Measurements from ENCODE around the gene FAM161A. TPM values are rescaled to one million over a fixed set of nuclear protein-coding genes. Genes with fewer than 3 reads are reported as not detected.
"Not testable (repeated sequence)": the region's sequence is repeated elsewhere in the genome, so short reads cannot be mapped to it uniquely, and the experiment has no call there.

Gene FAM161A
- total RNA-seq, 1 donor from 2014 or later: 1.9 TPM

DNA sequence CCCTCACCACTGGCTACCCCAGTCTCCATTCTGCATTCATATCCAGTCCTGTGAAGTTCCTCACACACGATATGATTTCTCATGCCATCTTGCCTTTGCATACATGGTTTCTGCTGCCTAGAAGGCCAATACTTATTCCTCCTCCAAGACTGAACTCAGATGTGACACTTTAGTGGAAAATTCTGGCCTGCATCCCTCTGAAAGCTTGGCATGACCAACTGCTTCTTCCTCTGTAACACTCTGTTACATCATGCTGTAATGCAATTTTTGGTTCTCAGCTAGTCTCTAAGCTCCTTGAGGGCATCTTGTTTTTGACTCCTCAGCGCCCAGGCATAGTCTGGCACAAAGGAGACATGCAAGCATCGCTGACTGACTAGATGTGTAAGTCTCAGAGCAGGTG, 12.6 kb downstream of the FAM161A start:
- DNase-seq (ENCODE audit: extremely low read depth, low read depth, low spot score): no peak

DNA sequence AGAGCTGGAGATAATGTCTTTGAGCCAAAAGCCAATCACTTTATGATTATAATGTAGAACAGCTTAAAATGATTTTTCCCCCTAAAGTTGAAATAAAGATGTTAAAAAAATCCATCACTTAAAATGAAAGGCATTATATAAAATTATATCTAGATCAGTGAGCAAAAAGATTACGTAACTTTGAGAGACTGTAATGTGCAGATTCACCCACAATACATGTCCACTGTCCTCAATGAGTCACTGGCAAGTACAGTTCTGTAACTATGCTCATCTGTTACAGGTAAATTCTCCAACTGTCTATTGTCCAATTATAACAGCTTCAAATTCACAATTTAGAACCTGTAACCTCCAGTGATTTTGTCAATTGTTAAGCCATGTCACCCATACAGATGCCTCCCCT, 19.0 kb downstream of the FAM161A start:
- no peak for DNase-seq (ENCODE audit: extremely low read depth, low read depth, low spot score)

DNA sequence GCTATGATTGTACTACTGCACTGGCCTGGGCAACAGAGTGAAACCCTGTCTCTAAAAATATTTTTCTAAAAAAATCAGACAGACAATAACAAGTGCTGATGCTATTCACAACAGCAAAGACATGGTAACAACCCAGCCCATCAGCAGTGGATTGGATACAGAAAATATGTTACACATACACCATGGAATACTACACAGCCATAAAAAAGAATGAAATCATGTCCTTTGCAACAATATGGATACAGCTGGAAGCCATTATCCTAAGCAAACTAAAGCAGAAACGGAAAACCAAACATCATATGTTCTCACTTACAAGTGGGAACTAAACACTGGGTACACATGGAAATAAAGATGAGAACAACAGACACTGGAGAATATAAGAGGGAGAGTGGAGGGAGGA, 19.9 kb downstream of the FAM161A start:
- DNase-seq (ENCODE audit: extremely low read depth, low read depth, low spot score): no peak

DNA sequence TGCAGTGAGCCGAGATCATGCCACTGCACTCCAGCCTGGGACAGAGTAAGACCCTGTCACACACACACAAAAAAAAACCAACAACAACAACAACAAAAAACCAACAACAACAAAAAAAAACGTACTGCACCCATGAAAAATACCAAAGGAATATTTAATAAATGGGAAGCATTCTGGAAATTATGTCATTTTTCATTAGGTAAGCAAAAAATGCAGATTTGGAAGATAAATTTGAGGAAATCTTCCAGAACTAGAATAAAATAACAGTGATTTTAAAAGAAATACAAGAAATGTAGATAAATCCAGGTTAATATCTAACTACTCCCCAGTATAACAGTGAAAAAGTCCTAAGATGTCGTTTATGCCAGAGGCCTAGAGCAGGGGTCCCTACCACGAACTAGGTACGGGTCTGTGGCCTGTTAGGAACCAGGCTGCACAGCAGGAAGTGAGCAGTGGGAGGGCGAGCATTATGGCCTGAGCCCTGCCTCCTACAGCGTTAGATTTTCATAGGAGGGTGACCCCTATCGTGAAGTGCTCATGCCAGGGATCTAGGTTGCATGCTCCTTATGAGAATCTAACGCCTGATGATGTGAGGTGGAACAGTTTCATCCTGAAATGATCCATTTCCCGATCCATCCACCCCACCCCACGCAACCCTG, 21.5 kb downstream of the FAM161A start:
- no peak for DNase-seq (ENCODE audit: extremely low read depth, low read depth, low spot score)

DNA sequence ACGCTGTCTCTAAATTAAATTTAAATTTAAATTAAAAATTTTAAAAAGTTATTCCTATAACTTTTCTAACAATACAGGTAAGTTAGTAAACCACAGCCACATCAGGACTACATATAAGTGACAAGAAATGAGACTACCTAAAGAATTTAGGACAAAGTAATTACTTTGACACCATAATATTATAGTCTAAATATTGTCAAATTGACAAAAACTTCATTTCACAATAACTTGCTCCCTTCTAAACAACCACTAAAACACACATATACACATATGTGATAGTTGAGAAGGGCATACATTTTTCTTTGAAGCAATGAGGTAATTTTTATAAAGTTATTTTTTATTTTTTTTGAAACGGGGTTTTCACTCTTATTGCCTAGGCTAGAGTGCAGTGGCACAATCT, 31.6 kb downstream of the FAM161A start:
- DNase-seq (ENCODE audit: extremely low read depth, low read depth, low spot score): no peak

DNA sequence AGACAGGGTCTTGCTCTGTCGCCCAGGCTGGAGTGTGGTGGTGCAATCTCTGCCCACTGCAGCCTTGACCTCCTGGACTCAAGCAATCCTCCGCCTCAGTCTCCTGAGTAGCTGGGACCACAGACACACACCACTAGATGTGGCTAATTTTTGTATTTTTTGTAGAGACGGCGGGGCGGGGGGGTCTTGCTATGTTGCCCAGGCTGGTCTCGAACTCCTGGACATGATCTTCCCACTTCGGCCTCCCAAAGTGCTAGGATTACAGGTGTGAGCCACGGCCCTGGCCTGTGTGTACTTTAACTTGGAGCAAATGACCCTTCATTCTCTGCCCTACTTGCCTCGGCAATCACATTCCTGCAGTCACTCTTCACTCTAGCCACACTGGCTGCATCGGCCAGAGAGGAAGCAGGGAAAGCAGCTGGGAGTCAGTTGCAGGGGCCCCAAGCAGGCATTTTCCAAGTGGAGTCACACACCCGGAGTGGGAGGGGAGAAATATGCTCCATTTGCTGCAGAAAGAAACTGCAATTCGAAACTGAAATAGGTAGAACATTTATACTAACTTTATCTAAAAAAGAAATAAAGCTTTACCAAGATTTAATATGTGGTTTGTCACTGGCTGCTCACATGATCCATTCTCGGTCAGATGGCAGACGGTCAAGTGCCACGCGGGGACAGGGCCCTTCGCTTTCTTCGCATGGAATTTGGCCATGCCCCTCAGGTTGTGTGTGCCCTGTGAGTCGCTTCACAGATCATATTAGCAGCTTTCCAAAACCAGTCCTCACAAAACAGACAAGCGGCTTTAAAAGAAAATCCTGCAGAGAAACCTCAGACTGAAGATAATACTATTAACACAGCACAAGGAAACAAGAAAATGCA, 37.1 kb downstream of the FAM161A start:
- DNase-seq (ENCODE audit: extremely low read depth, low read depth, low spot score): no peak

DNA sequence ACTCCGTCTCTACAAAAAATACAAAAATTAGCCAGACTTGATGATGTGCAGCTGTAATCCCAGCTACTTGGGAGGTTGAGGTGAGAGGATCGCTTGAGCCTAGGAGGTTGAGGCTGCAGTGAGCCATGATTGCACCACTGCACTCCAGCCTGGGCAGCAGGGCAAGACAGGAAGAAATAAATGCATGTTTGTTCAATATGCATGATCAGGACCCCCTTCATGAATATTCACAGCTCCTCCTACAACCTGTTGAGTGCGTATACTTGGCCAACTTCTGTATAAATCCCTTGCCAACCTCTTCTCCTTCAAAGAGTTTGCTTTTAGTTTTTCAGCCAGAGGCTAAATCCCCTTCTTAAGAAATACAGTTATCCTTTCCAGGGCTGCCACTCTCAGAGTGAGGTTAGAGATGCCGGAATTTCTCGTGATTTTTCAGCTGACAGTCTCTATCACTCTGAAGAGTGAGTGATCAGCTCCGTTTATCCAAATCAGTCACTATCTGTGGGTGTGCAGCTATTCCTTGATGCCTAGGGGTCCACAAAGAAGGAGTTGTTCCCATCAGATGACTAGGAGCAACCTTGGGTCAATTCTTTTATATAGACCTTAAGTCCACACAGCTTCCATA, 39.2 kb downstream of the FAM161A start:
- DNase-seq (ENCODE audit: extremely low read depth, low read depth, low spot score): no peak

DNA sequence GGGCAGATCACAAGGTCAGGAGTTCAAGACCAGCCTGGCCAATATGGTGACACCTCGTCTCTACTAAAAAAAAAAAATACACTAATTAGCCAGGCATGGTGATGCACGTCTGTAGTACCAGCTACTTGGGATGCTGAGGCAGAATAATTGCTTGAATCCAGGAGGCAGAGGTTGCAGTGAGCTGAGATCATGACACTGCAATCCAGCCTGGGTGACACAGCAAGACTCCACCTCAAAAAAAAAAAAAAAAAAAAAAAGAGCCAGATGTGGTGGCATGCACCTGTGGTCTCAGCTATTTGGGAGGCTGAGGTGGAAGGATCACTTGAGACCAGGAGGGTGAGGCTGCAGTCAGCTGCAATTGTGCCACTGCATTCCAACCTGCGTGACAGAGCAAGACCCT, 40.5 kb downstream of the FAM161A start:
- DNase-seq (ENCODE audit: extremely low read depth, low read depth, low spot score): not testable (repeated sequence)

DNA sequence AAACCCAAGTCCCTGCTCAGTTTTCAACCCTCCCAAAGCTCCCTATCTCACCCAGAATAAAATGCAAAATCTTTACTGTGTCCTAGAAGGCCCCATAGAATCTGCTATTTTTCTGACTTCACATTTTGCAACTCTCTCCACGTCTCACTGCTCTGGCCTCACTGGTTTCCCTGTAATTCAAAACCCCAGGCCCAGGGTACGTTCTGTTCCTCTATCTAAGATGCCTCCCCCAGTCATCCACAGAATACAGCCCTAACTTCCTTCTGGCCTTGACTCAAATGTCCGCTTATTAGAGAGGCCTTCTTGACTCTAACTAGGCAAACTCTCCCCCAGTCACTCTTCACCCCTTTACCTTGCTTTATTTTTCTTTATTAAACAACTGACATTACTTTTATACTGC, 42.0 kb downstream of the FAM161A start:
- DNase-seq (ENCODE audit: extremely low read depth, low read depth, low spot score): no peak

DNA sequence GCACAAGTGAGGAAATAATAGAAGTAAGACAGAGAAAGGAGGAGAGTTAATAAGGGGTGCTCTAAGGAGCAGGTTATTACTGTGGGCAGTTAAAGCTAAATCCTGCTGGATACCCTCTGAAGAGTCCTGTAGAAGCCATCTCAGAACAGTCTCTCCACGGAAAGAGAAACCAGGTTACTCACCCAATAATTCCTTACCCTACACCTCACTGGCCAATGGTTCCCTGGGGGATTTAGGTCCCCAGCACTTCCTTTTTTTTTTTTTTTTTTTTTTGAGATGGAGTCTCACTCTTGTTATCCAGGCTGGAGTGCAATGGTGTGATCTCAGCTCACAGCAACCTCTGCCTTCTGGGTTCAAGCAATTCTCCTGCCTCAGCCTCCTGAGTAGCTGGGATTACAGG, 43.7 kb downstream of the FAM161A start:
- DNase-seq (ENCODE audit: extremely low read depth, low read depth, low spot score): not testable (repeated sequence)

DNA sequence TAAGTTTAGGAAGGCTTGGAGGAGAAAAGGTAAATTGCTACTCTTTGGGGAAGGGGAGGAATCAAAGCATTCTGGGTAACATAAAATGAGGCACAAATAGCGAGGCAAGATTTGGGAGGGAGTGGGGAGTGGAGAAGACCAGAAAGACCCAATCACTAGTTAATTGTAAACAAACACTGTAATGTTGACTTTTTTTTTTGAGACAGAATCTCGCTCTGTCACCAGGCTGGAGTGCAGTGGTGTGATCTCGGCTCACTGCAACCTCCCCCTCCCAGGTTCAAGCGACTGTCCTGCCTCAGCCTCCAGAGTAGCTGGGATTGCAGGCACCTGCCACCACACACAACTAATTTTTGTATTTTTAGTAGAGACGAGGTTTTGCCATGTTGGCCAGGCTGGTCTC, 45.2 kb downstream of the FAM161A start:
- not testable (repeated sequence) for DNase-seq (ENCODE audit: extremely low read depth, low read depth, low spot score)

DNA sequence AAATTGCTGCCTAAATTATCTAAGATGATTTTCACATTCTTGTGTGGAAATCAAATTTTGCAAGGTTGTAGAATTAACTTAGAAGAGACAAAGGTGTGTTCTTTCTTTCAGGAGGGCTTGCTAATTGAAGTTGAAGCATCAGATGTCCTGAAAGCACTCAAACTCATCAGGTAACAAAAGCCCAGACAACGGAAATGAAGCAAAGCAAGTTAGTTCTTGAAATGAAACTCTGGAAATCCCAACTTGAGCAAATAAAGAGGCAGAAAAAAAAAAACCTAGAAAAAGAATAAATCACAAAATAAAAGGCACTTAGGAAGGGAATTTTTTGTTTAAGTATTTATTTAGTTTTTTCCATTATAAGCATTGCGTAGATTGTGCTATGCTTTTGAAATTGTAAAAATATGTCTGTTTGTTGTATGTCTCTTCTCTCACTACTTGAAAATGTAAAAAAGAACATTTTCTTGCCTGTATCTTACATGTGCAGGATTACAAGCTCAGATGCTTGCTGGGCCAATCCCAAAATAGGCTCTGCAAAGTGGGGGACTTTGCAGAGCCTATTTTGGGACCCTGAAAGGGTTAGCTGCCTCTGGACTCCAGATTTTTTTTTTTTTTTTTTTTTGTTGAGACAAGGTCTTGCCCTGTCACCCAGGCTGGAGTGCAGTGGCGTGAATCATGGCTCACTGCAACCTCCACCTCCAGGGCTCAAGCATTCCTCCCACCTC, 46.7 kb downstream of the FAM161A start:
- DNase-seq (ENCODE audit: extremely low read depth, low read depth, low spot score): no peak

DNA sequence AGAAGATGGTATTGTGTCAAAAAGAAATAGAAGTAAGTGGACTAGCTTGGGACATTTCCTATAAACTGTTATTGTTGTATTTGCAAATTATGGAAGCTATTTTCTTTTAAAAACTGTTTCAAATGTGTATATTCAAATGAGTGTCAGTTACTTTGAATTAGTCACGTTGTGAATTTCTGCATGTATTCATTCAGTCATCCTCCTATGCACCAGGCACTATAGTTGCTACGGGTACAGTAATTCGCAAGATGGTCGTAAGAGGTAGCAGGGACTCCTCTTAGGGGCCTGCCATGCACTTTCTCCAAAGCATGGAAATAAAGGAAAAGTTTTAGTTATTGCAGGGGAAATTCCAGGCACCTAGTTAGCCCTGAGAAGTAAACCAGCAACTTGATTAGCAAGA, 51.3 kb downstream of the FAM161A start:
- DNase-seq (ENCODE audit: extremely low read depth, low read depth, low spot score): no peak

DNA sequence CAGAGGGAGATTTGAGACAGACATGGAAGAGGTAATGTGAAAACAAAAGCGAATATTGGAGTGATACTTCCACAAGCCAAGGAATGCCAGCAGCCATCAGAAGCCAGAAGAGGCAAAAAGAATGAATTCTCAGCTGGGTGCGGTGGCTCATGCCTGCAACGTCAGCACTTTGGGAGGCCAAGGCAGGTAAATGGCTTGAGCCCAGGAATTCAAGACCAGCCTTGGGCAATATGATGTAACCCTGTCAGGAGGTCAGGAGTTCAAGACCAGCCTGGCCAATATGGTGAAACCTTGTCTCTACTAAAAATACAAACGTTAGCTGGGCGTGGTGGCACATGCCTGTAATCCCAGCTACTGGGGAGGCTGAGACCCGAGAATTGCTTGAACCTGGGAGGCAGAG, 54.8 kb downstream of the FAM161A start:
- no peak for DNase-seq (ENCODE audit: extremely low read depth, low read depth, low spot score)

DNA sequence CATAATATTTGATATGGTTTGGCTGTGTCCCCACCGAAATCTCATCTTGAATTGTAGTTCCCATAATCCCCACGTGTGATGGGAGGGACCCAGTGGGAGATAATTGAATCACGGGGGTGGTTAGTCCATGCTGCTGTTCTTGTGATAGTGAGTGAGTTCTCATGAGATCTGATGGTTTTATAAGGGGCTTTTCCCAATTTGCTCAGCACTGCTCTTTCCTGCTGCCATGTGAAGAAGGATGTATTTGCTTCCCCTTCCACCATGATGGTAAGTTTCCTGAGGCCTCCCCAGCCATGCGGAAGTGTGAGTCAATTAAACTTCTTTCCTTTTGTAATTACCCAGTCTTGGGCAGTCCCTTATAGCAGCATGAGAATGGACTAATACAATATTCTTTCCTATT, 56.4 kb downstream of the FAM161A start:
- DNase-seq (ENCODE audit: extremely low read depth, low read depth, low spot score): not testable (repeated sequence)

DNA sequence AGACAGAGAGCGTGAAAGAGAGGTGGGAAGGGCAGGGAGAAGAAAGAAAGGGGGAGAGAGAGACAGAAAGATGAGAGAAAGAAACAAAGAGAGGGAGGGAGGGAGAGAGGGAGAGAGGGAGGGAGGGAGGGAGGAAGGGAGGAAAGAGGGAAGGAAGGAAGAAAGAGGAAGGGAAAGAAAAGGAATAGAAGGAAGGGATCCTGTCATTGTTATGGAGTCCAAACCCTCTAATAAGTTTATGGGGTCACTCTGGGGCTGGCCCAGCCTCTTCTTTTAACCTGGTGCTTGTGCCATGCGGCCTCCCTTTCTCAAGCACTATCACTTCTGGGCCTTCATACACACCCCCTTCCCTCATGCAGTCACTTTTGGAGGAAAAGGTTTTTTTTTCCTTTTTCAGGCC, 58.5 kb downstream of the FAM161A start:
- DNase-seq (ENCODE audit: extremely low read depth, low read depth, low spot score): no peak

DNA sequence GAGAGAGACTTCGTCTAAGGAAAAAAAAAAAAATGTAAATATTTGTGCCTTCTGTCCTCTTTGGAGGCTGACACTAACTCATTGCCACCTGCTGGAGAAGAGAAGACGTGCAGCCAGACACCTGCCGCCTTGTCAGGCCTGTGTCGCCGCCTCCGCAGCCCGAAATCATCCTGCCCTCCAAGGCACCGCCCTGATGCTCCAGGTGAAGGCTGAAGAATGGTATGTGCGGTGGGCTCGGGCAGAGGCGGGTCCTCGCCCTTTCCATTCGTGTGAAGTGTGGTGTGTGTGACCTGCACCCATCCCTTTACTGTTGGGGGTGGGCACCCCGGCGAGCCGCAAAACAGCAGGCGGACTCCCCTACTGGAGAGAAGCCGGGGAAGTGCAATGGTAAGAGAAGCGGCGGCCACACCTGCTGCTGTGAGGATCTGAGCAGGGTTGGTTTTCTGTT, 60.4 kb downstream of the FAM161A start:
- DNase-seq (ENCODE audit: extremely low read depth, low read depth, low spot score): peak; percentile 9

DNA sequence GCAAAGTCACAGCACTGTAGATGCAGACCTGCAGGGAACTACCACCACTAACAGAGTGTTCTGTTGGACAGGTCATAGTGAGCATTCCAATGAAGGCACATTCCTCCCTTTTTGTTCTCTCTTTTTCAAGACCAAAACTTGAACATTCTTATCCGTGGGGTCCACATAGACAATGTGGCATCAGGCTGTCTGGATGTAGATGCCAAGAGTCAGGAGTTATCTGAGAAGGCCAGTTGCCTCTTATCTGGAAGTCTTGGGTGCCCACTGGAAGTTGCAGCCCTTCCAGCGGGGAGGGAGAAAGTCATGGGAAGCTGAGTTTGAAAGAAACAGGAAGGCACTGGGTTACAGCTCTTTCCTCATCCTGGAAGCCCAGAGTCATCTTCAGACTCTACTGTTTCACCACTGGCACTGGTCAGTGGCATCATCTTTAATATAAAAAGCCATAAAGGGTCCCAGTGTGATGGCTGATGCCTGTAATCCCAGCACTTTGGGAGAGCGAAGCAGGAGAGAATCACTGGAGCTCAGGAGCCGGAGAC, 61.4 kb downstream of the FAM161A start:
- no peak for DNase-seq (ENCODE audit: extremely low read depth, low read depth, low spot score)

DNA sequence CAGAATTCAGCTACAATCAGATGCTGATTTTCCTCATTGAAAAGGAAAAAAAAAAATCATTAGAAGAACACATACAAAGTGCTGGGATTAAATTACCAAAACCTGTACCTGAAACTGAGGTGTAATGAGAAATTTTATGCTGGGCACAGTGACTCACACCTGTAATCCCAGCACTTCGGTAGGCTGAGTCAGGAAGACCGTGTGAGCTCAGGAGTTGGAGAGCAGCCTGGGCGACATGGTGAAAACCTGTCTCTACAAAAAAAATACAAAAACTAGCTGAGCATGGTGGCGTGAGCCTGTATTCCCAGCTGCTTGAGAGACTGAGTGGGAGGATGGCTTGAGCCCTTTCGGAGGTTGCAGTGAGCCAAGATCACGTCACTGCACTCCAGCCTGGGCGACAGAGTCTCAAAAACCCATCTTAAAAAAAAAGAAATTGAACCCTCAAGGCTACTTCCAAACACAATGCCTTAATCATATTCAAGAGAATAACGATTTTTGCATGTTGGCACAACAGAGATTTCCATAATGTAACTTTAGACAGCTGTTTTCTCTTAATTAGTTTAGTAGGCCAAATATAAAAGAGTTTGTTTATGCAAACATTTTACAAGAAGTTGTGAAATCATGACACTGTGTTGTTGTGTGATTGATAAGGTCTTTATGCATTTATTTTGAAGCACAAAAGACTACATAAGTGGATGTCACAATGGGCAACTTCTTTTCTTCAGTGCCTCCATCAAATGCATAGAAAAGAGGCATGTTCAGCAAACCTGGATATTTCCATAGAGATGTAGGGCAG, 63.9 kb downstream of the FAM161A start:
- no peak for DNase-seq (ENCODE audit: extremely low read depth, low read depth, low spot score)

DNA sequence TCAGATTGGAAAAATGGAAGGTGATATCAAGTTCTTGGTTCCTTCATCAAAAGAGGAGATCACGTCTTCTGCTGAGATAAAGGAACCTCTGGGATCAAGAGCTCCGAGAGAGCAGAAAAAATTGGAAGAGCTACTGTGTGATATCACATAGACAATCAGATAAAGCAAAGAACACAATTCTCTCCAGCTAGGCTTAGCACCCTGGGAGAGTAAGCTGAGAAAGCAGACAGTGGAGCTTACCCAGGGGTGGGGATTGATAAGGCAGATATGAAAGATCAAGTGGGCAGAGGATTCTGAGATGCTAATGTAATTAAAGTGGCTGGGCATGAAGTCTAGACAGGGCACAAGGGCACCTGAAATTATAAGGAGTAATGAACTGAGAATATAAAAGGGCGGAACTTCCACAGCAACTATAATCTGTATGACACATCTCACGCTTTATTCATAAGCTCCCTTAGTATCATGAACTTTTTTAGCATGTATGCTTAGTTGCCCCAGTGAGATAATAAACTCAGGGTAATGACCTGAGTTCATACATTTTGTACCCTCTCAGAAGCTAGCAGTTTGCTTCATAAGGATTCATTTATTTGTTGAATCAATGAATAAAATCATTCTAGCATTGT, 65.8 kb downstream of the FAM161A start:
- DNase-seq (ENCODE audit: extremely low read depth, low read depth, low spot score): no peak
